Measurements from ENCODE around the gene SLC13A4. TPM values are rescaled to one million over a fixed set of nuclear protein-coding genes. Genes with fewer than 3 reads are reported as not detected.

The SLC13A4 gene
- total and polyA plus RNA-seq, 4 donors: 0.01 to 0.17 (median 0.10) TPM

DNA sequence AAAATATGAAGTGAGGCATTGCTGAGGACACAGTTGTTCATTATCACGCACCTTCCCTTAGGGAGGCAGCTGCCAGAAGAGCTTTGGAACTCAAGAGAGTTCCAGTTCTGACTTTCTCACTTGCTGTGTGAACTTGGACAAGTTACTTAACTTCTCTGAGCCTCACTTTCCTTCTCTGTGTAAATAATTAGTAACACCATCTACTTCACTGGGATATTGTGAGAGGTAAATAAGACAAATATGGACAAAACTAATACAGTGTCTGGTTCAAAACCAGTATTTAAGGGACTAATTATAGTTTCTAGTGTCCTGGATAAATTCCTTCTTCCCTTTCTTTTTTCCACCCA, 6.3 kb upstream of the SLC13A4 start:
- Histone ChIP-seq H3K4me1 (ENCODE audit: control insufficient read depth in 4 of 4, insufficient read depth in 4 of 4, low read length in 3 of 4) (no peaks in the 10 kb centered on the region), H3K36me3 (ENCODE audit: control insufficient read depth in 4 of 4, insufficient read depth in 3 of 4, low read depth in 1 of 4, low read length in 3 of 4) (no peaks in the 10 kb centered on the region), H3K4me3 (ENCODE audit: low read depth in 1 of 3, low read length in 3 of 3) (no peak overlapping the region), H3K9me3 (ENCODE audit: control insufficient read depth in 4 of 4, low read length in 3 of 4) (no peaks in the 10 kb centered on the region), H3K27ac (ENCODE audit: low read depth in 1 of 2, low read length in 2 of 2) (no peak overlapping the region), H3K27me3 (ENCODE audit: control insufficient read depth in 4 of 4, insufficient read depth in 4 of 4, low read length in 3 of 4) (peaks cover 0 to 2% (median 0%) of the 10 kb centered on the region in 4 donors), H3K9ac (ENCODE audit: low read depth in 1 of 2, low read length in 2 of 2) (no peak overlapping the region)
- TF ChIP-seq FOXA2 (IDR thresholded peaks at IDR 0.05): no peak
- TF ChIP-seq YY1 (IDR thresholded peaks at IDR 0.05): no peak
- no peak for TF ChIP-seq GABPA (IDR thresholded peaks at IDR 0.05 in 1 of 2, conservative IDR thresholded peaks at IDR 0.05 in 1 of 2)
- no peak for TF ChIP-seq NR2F2 (IDR thresholded peaks at IDR 0.05)
- TF ChIP-seq, protein P1, sequence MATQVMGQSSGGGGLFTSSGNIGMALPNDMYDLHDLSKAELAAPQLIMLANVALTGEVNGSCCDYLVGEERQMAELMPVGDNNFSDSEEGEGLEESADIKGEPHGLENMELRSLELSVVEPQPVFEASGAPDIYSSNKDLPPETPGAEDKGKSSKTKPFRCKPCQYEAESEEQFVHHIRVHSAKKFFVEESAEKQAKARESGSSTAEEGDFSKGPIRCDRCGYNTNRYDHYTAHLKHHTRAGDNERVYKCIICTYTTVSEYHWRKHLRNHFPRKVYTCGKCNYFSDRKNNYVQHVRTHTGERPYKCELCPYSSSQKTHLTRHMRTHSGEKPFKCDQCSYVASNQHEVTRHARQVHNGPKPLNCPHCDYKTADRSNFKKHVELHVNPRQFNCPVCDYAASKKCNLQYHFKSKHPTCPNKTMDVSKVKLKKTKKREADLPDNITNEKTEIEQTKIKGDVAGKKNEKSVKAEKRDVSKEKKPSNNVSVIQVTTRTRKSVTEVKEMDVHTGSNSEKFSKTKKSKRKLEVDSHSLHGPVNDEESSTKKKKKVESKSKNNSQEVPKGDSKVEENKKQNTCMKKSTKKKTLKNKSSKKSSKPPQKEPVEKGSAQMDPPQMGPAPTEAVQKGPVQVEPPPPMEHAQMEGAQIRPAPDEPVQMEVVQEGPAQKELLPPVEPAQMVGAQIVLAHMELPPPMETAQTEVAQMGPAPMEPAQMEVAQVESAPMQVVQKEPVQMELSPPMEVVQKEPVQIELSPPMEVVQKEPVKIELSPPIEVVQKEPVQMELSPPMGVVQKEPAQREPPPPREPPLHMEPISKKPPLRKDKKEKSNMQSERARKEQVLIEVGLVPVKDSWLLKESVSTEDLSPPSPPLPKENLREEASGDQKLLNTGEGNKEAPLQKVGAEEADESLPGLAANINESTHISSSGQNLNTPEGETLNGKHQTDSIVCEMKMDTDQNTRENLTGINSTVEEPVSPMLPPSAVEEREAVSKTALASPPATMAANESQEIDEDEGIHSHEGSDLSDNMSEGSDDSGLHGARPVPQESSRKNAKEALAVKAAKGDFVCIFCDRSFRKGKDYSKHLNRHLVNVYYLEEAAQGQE (IDR thresholded peaks at IDR 0.05): no peak
- no peak for TF ChIP-seq JUND (IDR thresholded peaks at IDR 0.05)
- TF ChIP-seq TAF1 (conservative IDR thresholded peaks at IDR 0.05): no peak
- TF ChIP-seq EGR1 (IDR thresholded peaks at IDR 0.05; ENCODE audit: low read depth in 2 of 2): no peak
- TF ChIP-seq, protein P2, sequence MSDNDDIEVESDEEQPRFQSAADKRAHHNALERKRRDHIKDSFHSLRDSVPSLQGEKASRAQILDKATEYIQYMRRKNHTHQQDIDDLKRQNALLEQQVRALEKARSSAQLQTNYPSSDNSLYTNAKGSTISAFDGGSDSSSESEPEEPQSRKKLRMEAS (IDR thresholded peaks at IDR 0.05): no peak
- TF ChIP-seq, protein P3, sequence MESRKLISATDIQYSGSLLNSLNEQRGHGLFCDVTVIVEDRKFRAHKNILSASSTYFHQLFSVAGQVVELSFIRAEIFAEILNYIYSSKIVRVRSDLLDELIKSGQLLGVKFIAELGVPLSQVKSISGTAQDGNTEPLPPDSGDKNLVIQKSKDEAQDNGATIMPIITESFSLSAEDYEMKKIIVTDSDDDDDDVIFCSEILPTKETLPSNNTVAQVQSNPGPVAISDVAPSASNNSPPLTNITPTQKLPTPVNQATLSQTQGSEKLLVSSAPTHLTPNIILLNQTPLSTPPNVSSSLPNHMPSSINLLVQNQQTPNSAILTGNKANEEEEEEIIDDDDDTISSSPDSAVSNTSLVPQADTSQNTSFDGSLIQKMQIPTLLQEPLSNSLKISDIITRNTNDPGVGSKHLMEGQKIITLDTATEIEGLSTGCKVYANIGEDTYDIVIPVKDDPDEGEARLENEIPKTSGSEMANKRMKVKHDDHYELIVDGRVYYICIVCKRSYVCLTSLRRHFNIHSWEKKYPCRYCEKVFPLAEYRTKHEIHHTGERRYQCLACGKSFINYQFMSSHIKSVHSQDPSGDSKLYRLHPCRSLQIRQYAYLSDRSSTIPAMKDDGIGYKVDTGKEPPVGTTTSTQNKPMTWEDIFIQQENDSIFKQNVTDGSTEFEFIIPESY (IDR thresholded peaks at IDR 0.05): no peak
- no peak for TF ChIP-seq SP1 (IDR thresholded peaks at IDR 0.05)
- no peak for TF ChIP-seq HNF4A (conservative IDR thresholded peaks at IDR 0.05)
- TF ChIP-seq HNF4G (IDR thresholded peaks at IDR 0.05): no peak
- no peak for TF ChIP-seq FOXA1 (IDR thresholded peaks at IDR 0.05)
- no peak for TF ChIP-seq RXRA (IDR thresholded peaks at IDR 0.05)
- TF ChIP-seq, protein P4, sequence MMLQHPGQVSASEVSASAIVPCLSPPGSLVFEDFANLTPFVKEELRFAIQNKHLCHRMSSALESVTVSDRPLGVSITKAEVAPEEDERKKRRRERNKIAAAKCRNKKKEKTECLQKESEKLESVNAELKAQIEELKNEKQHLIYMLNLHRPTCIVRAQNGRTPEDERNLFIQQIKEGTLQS (IDR thresholded peaks at IDR 0.05): no peak
- TF ChIP-seq, protein P5, sequence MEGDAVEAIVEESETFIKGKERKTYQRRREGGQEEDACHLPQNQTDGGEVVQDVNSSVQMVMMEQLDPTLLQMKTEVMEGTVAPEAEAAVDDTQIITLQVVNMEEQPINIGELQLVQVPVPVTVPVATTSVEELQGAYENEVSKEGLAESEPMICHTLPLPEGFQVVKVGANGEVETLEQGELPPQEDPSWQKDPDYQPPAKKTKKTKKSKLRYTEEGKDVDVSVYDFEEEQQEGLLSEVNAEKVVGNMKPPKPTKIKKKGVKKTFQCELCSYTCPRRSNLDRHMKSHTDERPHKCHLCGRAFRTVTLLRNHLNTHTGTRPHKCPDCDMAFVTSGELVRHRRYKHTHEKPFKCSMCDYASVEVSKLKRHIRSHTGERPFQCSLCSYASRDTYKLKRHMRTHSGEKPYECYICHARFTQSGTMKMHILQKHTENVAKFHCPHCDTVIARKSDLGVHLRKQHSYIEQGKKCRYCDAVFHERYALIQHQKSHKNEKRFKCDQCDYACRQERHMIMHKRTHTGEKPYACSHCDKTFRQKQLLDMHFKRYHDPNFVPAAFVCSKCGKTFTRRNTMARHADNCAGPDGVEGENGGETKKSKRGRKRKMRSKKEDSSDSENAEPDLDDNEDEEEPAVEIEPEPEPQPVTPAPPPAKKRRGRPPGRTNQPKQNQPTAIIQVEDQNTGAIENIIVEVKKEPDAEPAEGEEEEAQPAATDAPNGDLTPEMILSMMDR (IDR thresholded peaks at IDR 0.05; ENCODE audit: low read depth, low read length, missing input control): no peak
- no peak for TF ChIP-seq RAD21 (IDR thresholded peaks at IDR 0.05)
- no peak for DNase-seq (ENCODE audit: low spot score)
- WGBS: 74% methylated on average over 1 of the region's 1 CpG

Data from liver (tissue), 9 donors.